Neural crest cell (in vitro differentiated cells): ENCODE results near the gene CCDC18. TPM values are rescaled to one million over a fixed set of nuclear protein-coding genes. Genes with fewer than 3 reads are reported as not detected.
"Not testable (repeated sequence)": the region's sequence is repeated elsewhere in the genome, so short reads cannot be mapped to it uniquely, and the experiment has no call there.

Experiments used
- DNase-seq: peaks from one replicate; pipeline ENCODE4 v3.0.0; 2021; ENCODE audit warnings: low read depth, mixed read lengths, low spot score
- H3K27ac Mint-ChIP-seq: one replicate; pipeline ENCODE4 v1.8.0; 2021; ENCODE audit warnings: mild to moderate bottlenecking, mixed read lengths; ENCODE audit not compliant: unreplicated experiment
- H3K27me3 Mint-ChIP-seq: 2 replicates; pipeline ENCODE4 v1.8.0; 2021; ENCODE audit warnings: low read depth, mild to moderate bottlenecking, mixed read lengths
- H3K36me3 Mint-ChIP-seq: 2 replicates; pipeline ENCODE4 v1.8.0; 2021; ENCODE audit warnings: low read depth, mild to moderate bottlenecking, mixed read lengths
- H3K4me1 Mint-ChIP-seq: 2 replicates; pipeline ENCODE4 v1.8.0; 2021; ENCODE audit warnings: mixed read lengths
- H3K4me3 Mint-ChIP-seq: one replicate; pipeline ENCODE4 v1.8.0; 2021; ENCODE audit warnings: mild to moderate bottlenecking, mixed read lengths
- H3K9me3 Mint-ChIP-seq: 2 replicates; pipeline ENCODE4 v1.8.0; 2021; ENCODE audit warnings: mixed read lengths
- total RNA-seq: library from RNA; stranded (reverse); gene quantifications from 2 replicates; pipeline ENCODE4 v1.2.1, GENCODE V29; 2021
- TF ChIP-seq, protein P1 (sequence below): fragments of 200-600 bp; sonication (generic); conservative IDR thresholded peaks from 2 replicates; pipeline ENCODE4 v1.5.0; 2021; ENCODE audit warnings: antibody characterized with exemption, mild to moderate bottlenecking

CCDC18 gene
- total RNA-seq, 1 donor from 2014 or later: 21.0 TPM

DNA sequence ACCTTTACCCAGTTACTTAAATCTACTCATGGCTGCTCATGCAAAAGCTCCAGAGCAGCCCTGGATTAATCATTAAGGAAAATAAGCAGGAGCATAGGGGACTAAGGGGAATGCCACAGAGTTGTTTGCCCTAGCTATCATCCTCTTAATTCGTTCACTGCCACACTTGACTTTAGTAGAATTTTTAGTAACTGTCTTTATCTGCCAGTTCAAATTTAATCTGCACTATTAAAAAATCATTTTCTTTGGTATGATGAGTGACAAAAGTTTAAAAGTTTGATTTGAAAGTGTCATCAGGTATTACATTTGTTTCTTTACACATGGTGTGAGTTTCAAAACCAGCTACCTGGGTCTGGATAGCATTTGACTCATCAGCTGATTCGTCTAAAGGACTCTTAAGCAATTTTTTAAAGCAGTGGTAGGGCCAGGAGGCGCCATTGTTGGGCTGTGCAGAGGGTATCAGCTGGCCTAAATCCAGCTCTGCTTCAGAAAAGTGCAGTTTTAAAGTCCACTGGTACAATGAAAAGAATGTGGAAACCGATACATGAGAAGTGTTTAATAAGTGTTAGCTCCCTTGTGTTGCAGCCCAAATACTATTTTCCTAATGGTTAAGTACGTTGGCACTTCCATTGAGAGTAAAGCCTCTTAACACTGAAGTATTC lies 95.2 kb downstream of the CCDC18 start:
- peaks cover 5% of the 10 kb centered on the region for H3K9me3 Mint-ChIP-seq
- no peak overlapping the region for H3K27ac Mint-ChIP-seq
- H3K4me3 Mint-ChIP-seq: no peak overlapping the region
- no peaks in the 10 kb centered on the region for H3K27me3 Mint-ChIP-seq
- no peak for DNase-seq
- peaks cover 5% of the 10 kb centered on the region for H3K4me1 Mint-ChIP-seq
- TF ChIP-seq, protein P1, sequence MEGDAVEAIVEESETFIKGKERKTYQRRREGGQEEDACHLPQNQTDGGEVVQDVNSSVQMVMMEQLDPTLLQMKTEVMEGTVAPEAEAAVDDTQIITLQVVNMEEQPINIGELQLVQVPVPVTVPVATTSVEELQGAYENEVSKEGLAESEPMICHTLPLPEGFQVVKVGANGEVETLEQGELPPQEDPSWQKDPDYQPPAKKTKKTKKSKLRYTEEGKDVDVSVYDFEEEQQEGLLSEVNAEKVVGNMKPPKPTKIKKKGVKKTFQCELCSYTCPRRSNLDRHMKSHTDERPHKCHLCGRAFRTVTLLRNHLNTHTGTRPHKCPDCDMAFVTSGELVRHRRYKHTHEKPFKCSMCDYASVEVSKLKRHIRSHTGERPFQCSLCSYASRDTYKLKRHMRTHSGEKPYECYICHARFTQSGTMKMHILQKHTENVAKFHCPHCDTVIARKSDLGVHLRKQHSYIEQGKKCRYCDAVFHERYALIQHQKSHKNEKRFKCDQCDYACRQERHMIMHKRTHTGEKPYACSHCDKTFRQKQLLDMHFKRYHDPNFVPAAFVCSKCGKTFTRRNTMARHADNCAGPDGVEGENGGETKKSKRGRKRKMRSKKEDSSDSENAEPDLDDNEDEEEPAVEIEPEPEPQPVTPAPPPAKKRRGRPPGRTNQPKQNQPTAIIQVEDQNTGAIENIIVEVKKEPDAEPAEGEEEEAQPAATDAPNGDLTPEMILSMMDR: no peak
- H3K36me3 Mint-ChIP-seq: peaks cover 13% of the 10 kb centered on the region

DNA sequence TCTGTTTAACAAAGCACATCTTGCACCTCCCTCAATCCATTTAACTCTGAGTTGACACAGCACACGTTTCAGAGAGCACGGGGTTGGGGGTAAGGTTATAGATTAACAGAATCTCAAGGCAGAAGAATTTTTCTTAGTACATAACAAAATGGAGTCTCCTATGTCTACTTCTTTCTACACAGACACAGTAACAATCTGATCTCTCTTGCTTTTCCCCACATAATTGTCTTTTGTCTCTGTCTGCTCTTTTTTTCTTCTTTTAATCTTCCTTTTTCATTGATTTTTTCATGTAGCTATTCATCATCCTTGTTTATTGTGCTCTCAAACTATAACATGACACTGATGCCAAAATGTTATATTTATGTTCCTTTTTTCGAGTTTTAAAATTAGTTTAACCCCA lies 97.0 kb downstream of the CCDC18 start:
- H3K36me3 Mint-ChIP-seq: peaks cover 16% of the 10 kb centered on the region
- H3K4me1 Mint-ChIP-seq, H3K27ac Mint-ChIP-seq, H3K27me3 Mint-ChIP-seq, H3K9me3 Mint-ChIP-seq, DNase-seq, H3K4me3 Mint-ChIP-seq: not testable (repeated sequence)

DNA sequence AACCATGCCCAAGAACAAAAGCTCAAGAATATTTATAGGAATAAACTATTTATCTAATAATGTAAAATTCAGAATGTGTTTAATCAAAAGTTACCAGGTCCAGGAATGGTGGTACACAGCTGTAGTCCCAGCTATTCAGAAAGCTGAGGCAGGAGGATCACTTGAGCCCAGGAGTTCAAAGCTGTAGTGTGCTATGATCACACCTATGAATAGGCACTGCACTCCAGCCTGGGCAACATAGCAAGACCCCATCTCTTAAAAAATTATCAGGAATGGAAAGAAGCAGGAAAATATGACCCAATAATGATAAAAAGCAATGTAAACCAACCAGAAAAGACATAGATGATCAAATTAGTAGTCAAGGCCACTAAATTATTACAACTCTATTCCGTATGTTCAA lies 103.0 kb downstream of the CCDC18 start:
- Mint-ChIP-seq H3K36me3 (peaks cover 34% of the 10 kb centered on the region), H3K9me3 (peaks cover 13% of the 10 kb centered on the region)

DNA sequence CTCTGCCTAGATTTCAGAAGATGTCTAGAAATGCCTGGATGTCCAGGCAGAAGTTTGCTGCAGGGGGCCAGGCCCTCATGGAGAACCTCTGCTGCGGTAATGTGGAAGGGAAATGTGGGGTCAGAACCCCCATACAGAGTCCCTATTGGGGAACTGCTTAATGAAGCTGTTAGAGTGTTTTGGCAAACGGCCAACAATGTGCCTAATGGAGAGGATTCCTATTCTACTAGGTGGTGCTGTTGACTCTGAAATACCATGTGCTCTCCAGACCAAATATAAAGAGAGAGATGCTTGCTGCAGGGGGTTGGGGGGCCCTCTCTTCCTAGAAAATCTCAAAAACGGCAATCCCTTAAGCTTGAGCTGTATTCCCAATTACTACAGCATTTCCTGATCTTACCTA lies 108.0 kb downstream of the CCDC18 start:
- no peak overlapping the region for H3K27ac Mint-ChIP-seq
- TF ChIP-seq, protein P1: no peak
- DNase-seq: no peak
- H3K4me3 Mint-ChIP-seq: no peak overlapping the region
- no peaks in the 10 kb centered on the region for H3K4me1 Mint-ChIP-seq
- no peaks in the 10 kb centered on the region for H3K27me3 Mint-ChIP-seq
- peaks cover 14% of the 10 kb centered on the region for H3K9me3 Mint-ChIP-seq
- H3K36me3 Mint-ChIP-seq: peaks cover 31% of the 10 kb centered on the region

More for the DNA sequence above, 103.0 kb downstream of the CCDC18 start:
- DNase-seq: no peak
- Mint-ChIP-seq H3K4me1 (no peaks in the 10 kb centered on the region), H3K27ac (no peak overlapping the region), H3K4me3 (no peak overlapping the region), H3K27me3 (no peaks in the 10 kb centered on the region)
- TF ChIP-seq, protein P1: no peak

- Mint-ChIP-seq H3K4me3 (no peak overlapping the region), H3K27me3 (no peaks in the 10 kb centered on the region), H3K9me3 (peaks cover 3% of the 10 kb centered on the region), H3K27ac (no peak overlapping the region), H3K36me3 (no peaks in the 10 kb centered on the region), H3K4me1 (no peaks in the 10 kb centered on the region)
- TF ChIP-seq, protein P1: no peak
- DNase-seq: no peak
These were observed 116.1 kb downstream of the CCDC18 start for GRCh38 chr1:93296555-93297154.

- H3K9me3 Mint-ChIP-seq: no peaks in the 10 kb centered on the region
- no peaks in the 10 kb centered on the region for H3K27me3 Mint-ChIP-seq
- H3K27ac Mint-ChIP-seq: no peak overlapping the region
- no peaks in the 10 kb centered on the region for H3K4me1 Mint-ChIP-seq
- DNase-seq: no peak
- TF ChIP-seq, protein P1: no peak
- H3K36me3 Mint-ChIP-seq: no peaks in the 10 kb centered on the region
- no peak overlapping the region for H3K4me3 Mint-ChIP-seq
These were observed 120.6 kb downstream of the CCDC18 start for GRCh38 chr1:93301131-93301530.
